GM13976 (cell line): ENCODE measurements around the gene TNXB.
"Not testable (repeated sequence)": the region's sequence is repeated elsewhere in the genome, so short reads cannot be mapped to it uniquely, and the experiment has no call there.

ENCODE experiments used
- DNase-seq: peaks from one replicate; pipeline ENCODE4 v3.0.0; 2012; ENCODE audit warnings: low spot score
- in situ Hi-C: fragments of 300-500 bp; cut with MboI; formaldehyde crosslinking; loops from one replicate; pipeline ENCODE4 v1.12.0; 2022; ENCODE audit warnings: low sequenced_read_pairs, mixed read lengths, inconsistent platforms; ENCODE audit not compliant: unreplicated experiment
- TF ChIP-seq, protein P1 (sequence below): IDR thresholded peaks from 2 replicates; pipeline ENCODE4 v1.5.1; 2012; ENCODE audit warnings: borderline replicate concordance, mild to moderate bottlenecking; ENCODE audit not compliant: insufficient read depth; ENCODE audit errors: extremely low read depth, missing control alignments, control extremely low read depth

The TNXB gene

DNA sequence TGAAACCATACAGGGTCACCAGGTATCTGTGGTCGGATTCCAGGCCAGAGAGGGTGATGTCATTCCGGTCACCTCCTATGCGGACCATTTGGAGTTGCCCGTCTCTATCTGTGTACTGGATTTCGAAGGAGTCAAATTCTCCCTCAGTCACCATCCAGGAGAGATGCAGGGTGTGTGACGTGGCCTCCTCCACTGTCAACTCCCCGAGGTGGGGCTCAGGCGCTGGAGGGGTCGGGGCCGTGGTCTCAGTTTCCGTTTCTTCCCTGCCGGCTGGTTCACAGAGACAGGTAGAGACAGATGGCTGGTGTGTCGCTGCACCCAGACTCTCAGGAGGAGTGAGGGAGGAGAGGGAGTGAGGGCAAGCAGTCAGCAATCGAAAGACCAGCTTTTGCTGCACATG, 40.3 kb downstream of the TNXB start:
- no peak for DNase-seq
- TF ChIP-seq, protein P1, sequence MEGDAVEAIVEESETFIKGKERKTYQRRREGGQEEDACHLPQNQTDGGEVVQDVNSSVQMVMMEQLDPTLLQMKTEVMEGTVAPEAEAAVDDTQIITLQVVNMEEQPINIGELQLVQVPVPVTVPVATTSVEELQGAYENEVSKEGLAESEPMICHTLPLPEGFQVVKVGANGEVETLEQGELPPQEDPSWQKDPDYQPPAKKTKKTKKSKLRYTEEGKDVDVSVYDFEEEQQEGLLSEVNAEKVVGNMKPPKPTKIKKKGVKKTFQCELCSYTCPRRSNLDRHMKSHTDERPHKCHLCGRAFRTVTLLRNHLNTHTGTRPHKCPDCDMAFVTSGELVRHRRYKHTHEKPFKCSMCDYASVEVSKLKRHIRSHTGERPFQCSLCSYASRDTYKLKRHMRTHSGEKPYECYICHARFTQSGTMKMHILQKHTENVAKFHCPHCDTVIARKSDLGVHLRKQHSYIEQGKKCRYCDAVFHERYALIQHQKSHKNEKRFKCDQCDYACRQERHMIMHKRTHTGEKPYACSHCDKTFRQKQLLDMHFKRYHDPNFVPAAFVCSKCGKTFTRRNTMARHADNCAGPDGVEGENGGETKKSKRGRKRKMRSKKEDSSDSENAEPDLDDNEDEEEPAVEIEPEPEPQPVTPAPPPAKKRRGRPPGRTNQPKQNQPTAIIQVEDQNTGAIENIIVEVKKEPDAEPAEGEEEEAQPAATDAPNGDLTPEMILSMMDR, result no peak
- in situ Hi-C loops, result no loop called here

DNA sequence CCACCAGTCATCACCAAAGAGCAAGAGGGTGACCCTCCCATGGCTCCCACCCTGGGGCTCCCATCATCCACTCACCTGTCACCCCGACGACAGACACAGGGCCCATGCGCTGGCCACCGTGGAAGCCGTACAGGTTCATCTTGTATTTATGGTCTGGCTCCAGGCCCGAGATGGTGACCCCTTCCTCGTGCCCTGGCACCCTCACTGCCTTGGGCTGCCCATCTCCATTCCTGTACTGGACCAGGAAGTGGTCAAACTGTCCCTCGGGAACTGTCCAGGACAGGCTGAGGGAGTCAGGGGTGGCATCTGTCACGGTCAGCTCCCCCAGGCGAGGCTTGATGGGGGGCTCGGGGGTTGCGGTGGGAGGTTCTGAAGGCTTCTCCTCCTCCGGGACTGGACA, 40.8 kb downstream of the TNXB start:
- DNase-seq, in situ Hi-C loops: not testable (repeated sequence)

DNA sequence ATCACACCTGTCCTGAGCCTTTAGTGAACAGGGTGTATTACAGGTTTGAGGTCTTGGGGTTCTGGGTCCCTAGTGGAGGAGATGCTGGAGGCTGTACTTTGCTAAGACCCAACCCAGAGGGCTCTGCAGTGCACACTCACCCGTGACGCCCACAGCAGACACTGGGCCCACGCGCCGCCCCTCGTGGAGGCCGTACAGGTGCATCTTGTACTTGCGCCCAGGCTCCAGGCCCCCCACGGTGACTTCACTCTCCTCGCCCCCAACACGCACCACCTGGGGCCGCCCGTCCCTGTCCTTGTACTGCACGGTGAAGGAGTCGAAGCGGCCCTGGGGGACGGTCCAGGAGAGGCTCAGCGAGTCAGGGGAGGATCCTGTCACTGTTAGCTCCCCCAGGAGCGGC, 41.6 kb downstream of the TNXB start:
- in situ Hi-C loops, DNase-seq: not testable (repeated sequence)

DNA sequence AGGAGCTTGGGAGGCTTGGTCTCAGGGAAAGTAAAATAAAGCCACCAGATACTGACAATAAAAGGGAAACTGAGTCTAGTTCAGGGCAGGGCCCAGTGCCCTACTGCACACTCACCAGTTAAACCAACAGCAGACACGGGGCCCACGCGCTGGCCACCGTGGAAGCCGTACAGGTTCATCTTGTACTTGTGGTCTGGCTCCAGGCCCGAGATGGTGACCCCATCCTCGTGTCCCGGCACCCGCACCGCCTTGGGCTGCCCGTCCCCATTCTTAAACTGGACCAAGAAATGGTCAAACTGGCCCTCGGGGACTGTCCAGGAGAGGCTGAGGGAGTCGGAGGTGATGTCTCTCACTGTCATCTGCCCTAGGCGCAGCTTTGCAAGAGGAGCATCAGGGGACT, 44.4 kb downstream of the TNXB start:
- in situ Hi-C loops, result no loop called here

DNA sequence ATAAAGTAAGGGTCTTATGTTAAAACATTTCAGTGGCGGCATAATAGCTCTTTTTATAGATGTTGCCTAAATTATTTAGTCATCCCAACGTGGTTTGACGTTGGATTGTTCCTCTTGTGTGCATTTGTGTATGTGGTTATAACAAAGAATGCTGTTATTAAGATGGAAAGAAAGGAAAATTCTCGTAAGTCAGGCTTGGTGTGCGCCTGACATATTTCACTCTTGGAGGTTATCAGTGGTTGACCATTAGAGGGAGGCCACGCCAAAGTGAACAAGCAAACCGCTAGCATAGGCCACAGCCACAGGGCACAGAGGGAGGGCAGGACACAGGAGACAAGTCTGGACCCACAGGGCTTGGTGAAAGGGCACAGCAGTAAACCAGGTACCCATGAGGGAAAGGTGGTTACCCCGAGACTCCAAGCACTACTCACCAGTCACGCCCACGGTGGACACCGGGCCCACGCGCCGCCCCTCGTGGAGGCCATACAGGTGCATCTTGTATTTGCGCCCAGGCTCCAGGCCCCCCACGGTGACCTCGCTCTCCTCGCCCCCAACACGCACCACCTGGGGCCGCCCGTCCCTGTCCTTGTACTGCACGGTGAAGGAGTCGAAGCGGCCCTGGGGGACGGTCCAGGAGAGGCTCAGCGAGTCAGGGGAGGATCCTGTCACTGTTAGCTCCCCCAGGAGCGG, 48.0 kb downstream of the TNXB start:
- no peak for DNase-seq
- TF ChIP-seq, protein P1, result no peak
- in situ Hi-C loops, result no loop called here

More for the DNA sequence above, 44.4 kb downstream of the TNXB start:
- no peak for DNase-seq
- TF ChIP-seq, protein P1, result no peak

DNA sequence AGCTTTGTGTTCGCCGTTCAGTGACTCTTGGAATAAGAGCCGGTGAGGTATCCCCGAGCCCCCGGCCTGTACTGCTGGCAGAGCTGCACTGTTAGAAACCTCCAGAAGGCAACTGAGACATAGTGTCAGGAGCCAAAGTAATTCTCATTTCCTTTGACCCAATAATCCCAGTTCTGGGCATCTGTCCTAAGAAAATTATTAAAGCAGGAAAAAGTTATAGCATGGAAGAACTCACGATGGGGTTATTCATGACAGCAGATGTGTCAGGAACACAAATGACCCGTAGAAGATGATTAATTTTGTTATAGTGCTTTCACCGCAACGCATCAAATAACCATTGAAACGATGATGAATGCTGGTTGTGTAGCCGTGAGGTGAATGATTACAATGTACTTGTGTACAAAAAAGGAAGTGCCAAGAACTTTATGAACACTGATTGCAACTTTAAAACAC, 50.6 kb downstream of the TNXB start:
- TF ChIP-seq, protein P1, result no peak
- DNase-seq, result no peak
- in situ Hi-C loops, result no loop called here

DNA sequence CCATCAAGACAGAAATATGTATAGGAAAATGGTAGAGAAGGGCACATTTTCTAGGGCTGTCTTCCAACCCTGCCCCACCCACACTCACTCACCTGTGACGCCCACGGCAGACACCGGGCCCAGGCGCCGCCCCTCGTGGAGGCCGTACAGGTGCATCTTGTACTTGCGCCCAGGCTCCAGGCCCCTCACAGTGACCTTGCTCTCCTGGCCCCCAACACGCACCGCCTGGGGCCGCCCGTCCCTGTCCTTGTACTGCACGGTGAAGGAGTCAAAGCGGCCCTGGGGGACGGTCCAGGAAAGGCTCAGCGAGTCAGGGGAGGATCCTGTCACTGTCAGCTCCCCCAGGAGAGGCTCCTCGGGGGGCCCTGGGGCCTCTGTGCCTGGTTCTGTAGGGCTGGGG, 51.2 kb downstream of the TNXB start:
- DNase-seq, result no peak
- TF ChIP-seq, protein P1, result no peak
- in situ Hi-C loops, result no loop called here

DNA sequence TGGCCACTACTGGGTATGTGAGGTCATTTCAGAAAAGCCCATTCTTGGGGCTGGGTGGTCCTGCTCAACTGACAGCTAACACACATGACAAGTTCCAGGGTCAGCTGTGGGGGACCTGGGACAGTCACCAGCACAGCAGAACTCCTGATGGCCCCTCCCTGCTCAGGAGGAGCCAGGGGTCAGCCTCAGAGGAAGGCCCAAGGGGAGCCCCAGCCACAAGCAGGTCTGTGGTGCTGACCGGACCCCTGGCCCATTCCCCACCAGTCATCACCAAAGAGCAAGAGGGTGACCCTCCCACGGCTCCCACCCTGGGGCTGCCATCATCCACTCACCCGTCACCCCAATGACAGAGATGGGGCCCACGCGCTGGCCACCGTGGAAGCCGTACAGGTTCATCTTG, 52.9 kb downstream of the TNXB start:
- in situ Hi-C loops, result no loop called here
- TF ChIP-seq, protein P1, result no peak
- DNase-seq, result no peak

DNA sequence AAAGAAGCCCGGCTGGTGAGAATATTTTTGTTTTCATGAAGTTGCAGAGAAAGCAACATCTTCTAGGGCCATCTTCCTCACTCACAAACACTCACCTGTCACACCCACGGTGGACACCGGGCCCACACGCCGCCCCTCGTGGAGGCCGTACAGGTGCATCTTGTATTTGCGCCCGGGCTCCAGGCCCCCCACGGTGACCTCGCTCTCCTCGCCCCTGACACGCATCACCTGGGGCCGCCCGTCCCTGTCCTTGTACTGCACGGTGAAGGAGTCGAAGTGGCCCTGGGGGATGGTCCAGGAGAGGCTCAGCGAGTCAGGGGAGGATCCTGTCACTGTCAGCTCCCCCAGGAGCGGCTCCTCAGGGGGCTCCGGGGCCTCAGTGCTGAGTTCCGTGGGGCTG, 53.4 kb downstream of the TNXB start:
- DNase-seq, in situ Hi-C loops: not testable (repeated sequence)

DNA sequence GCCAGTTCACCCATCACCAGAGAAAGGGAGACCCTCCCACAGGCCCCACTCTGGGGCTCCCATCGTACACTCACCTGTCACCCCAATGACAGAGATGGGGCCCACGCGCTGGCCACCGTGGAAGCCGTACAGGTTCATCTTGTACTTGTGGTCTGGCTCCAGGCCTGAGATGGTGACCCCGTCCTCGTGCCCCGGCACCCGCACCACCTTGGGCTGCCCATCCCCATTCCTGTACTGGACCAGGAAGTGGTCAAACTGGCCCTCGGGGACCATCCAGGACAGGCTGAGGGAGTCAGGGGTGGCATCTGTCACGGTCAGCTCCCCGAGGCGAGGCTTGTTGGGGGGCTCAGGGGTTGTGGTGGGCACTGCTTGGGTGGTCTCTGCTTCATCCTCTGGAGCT, 55.8 kb downstream of the TNXB start:
- in situ Hi-C loops, result not testable (repeated sequence)

DNA sequence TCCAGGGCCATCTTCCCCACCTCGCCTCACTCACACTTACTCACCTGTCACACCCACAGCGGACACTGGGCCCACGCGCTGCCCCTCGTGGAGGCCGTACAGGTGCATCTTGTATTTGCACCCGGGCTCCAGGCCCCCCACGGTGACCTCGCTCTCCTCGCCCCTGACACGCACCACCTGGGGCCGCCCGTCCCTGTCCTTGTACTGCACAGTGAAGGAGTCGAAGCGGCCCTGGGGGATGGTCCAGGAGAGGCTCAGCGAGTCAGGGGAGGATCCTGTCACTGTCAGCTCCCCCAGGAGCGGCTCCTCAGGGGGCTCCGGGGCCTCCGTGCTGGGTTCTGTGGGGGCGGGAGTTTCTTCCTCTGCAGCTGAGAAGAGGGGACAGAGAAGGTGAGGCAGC, 56.5 kb downstream of the TNXB start:
- DNase-seq, in situ Hi-C loops: not testable (repeated sequence)

More for the DNA sequence above, 55.8 kb downstream of the TNXB start:
- not testable (repeated sequence) for DNase-seq
